Stimulated activated CD8-positive, alpha-beta memory T cell treated with anti-CD3 and anti-CD28 coated beads, Interleukin-7, amount 100 ng/mL, for 1 hour (primary cell): Measurements from ENCODE around the gene STN1.
"Not testable (repeated sequence)": the region's sequence is repeated elsewhere in the genome, so short reads cannot be mapped to it uniquely, and the experiment has no call there.

Experiments
- DNase-seq, 2 donors: peaks; one replicate each; pipeline ENCODE4 v3.0.0-alpha.2; 2020; ENCODE audit warnings: low read depth in 2 of 2

Gene STN1

GRCh38 chr10:103861505-103861904, 56.5 kb downstream of the STN1 start:
- no peak for DNase-seq

DNA sequence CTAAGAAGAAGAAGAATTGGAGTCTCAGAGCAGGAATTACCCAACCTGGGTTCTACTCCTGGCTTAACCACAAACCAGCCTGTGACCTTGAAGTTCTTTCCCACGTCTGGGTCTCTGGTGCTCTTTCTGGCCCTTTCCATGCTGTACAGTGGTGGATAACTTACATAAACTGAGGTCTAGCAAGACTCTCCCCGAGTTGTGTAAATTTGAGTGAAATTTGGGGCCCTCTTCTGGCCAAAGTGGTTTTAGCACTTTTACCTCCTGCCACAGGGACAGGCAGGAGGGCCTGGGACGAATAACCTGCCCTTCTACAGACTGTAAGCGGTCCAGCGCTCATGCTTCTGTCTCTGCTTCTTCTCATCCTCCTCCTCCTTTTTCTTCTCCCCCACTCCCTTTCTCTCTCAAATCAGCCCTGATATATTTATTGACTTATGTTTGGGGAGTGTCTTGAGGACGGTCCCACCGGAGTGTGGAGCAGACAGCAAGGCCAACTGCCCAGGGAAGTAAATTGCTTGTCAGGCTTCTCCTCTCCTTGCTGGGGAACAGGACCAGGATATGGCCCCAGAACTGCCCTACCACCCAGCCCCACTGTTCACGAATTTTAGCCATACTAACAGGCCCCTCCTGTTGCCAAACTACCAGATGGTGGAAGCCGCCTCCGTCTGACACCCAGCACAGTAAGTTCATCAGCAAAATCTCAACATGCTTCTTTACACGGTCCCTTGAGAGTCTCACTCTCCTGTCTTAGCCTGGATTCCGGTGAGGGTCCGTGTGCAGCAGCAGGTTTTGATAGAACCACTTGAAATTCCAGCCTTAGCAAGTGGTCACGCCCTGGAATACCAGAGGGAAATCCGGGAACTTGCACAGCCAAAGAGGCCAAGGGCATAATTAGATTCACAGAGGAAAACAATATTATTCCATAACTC, 58.6 kb downstream of the STN1 start:
- peak in 1 of 2 donors; percentile 21 for DNase-seq

DNA sequence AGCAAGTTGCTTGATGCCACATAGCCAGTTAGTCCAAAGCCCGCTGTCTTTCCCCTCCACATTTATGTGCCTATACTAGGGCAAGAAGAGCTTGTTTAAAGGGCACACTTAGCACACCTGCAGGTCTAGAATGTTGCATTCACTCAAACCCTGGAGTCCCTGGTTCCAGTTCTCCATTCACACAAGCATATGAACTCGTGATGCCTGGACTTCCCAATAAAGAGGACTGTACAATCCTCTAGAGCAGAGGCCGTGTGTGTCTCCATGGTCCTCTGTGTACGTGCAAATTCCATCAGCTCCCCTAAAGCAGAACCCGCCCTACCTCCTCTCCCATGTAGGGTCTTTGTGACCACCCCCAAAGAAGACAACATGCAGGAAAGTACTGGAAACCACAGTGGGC, 59.6 kb downstream of the STN1 start:
- no peak for DNase-seq

DNA sequence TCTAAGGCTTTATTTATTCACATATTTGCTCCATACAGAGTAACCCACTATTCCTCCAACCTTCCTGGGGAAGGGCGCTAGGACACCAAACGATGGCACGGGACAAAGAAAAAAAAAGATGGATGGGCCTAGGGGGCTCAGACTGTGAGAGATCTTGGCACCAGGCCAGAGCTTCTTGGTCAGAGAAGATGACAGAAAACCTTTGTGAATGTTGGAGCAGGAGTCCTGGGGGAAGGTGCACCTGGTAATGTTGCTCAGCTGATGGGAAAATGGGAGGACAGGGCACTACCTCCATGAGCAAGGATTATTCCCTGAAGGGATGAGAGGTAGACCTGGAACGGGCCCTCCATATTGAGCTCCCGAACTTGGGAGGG, 61.2 kb downstream of the STN1 start:
- no peak for DNase-seq

DNA sequence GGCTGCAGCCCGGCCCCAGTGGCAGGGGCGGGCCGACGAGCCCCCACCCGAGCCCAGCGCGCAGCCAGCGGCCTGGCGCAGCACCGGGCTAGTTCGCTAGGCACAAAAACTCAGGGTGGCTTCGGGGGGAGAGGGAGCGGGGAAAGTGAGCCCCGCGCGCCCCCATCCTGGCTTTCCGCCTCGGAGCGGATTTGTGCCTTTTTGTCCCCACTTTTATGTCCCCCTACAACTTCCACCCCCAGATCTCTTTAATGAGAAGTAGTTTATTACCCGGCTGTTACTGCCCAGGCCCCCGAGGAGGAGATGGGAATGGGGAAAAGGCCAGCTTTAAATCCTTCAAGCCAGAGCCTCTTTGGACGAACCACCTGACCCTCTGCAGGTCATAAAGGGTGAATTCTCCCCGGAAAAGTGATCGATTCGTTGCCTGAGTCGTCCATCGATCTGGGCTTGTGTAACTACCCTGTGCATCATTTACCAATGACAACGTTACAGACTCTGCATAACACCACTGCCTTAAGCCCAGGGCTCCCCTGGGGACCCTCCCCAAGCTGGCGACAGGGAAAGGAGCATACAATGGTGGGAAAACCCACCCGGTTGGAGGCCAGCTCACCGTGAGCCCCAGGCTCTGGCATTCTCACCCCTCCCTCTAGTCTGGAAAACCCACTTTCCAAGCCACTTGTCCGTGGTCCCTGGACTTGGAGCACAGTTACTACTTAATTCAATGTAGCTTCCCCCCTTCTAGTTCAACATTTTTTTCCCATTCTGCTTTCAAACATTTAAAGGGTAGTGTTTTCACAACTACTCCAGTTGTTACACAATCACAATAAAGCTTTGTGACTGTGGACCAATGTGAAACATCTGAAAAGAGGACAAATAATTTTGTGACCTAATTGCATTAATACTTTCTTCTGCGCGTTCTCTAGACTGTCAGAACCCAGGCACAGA, 61.9 kb downstream of the STN1 start:
- DNase-seq, result no peak

GRCh38 chr10:103855424-103855823, 62.6 kb downstream of the STN1 start, which contains the start of gene SH3PXD2A:
SH3PXD2A (minus strand) TSS chr10:103855576; CDS start chr10:103855266, 310 bp downstream.
- DNase-seq, result no peak

- no peak for DNase-seq
Measured at GRCh38 chr10:103854686-103855391, 63.1 kb downstream of the STN1 start.

DNA sequence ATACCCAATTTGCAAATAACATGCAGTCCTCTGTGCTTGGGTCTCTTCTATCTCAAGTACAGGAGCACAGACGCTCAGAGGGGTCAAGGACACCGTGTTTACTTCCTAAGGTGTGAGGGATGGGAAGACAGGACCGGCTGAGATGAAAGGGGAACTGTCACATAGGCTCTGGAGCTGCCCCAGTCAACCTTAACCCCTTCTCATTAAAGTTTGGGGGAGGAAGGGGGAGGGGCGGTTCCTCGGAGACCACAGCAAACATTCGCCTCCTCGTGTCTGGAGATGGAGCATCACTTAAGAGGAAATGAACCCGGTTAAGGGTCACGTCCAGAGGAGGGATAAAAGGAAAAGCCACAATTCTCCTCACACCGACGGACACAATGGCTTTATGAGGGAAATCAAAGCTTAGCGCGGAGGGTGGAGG, 63.7 kb downstream of the STN1 start:
- no peak for DNase-seq

- DNase-seq, result no peak
Measured at GRCh38 chr10:103853428-103854264, 64.3 kb downstream of the STN1 start.

DNA sequence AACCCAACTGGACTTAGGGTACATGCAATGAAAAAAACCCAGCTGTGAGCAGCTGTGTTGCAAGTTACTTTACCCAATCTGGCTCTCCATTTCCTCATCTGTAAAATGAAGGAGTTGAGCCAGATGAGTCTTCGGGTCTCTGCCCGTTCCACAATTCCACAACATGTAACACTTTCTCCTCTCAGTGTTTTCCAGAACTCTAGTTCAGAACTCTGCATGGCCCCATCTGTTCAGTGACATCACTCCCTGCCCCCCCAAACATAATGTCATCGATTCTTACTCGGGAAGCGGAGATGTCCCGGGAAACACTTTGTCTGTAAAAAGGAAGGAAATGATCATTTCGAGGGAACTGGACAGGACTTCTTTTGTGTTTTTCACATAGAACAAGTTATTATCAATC, 65.1 kb downstream of the STN1 start:
- DNase-seq, result no peak

GRCh38 chr10:103852189-103852711, 65.7 kb downstream of the STN1 start:
- DNase-seq, result no peak

GRCh38 chr10:103851261-103851660, 66.7 kb downstream of the STN1 start:
- DNase-seq, result no peak

GRCh38 chr10:103850572-103850895, 67.5 kb downstream of the STN1 start:
- DNase-seq, result no peak

DNA sequence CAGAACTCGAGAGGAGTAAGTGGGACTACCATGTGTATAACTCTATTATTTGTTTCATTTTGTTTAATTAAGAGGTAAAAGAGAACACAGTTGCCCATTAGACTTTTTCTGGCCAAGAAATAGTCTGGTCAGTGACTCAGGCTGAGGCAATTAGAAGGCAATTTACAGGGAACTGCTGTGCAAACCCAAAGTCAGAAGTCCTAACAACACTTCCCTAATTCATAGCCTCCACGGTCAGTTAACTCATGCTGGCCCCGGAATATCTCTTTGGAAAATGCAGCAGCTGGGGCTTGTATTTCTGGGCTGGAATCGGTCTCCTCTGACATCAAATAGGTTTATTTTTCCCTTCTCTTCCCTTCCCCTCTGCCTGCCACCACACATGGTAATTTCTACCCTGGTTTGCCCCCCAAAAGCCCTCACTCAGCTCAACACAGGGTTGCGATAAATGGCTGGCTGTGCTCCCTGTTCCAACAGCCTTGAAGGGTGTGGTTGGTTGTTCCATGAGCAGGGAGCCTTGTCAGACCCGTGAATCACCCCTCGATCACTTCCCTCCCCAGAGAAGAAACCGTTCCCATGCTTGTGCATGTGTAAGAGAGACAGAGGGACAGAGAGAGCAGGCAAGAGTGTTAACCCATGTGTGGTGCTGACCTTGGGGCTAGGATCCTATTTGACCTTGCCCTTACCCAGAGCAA, 68.0 kb downstream of the STN1 start:
- no peak for DNase-seq

DNA sequence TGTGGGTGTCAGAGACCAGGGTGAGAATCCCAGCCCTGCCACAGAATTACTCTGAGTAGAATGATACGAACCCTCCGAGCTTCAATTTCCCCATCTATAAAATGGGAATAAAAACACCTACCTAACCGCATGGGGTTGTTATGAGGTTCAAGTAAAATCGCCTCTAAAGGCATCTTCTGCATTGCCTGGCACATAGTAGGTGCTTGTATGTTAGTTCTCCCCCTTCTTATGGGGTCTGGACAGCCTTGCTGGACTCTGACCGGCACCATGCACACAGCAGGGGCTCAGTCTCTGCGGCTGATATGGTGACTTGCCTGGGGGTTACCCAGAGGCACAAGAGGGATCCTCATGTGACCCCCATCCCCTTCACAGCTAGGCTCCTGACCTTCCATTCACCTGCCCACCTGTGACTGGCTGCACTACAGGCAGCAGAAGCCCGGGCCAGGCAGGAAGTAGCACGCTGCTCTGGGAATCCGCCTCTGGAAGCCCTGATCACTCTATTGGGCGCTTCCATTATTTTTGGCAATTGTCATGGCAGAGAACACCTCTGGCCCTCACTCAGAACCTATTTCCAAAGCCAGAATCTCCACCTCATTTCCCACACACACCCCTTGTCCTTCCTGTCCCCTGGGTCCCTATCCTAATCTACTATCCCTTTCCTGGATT, 68.6 kb downstream of the STN1 start:
- no peak for DNase-seq

- no peak for DNase-seq
Measured at GRCh38 chr10:103847909-103848468, 70.0 kb downstream of the STN1 start.

- no peak for DNase-seq
Measured at GRCh38 chr10:103847346-103847745, 70.6 kb downstream of the STN1 start.

DNA sequence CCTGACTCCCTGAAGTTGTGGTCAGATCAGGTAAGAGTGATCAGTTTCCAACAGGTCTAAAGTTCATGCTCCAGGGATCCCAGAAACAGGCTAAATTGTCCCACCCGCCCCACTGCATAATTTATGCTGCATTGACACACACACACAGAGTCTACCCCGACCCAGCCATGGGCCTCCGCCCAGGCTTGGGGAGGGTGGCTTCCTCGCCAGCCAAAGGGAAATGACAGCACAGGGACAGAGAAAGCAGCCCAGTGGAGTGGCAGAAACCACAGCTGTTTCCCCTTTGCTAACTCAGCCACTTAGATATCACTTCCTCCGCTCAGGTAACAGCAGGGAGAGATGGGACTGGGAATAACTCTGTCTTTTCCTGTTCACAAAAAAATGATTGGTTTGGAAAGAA, 72.0 kb downstream of the STN1 start:
- DNase-seq, result no peak

- not testable (repeated sequence) for DNase-seq
Measured at GRCh38 chr10:103845346-103845745, 72.6 kb downstream of the STN1 start.
